Measurements from ENCODE around the gene SH3GLB2.

Gene SH3GLB2

DNA sequence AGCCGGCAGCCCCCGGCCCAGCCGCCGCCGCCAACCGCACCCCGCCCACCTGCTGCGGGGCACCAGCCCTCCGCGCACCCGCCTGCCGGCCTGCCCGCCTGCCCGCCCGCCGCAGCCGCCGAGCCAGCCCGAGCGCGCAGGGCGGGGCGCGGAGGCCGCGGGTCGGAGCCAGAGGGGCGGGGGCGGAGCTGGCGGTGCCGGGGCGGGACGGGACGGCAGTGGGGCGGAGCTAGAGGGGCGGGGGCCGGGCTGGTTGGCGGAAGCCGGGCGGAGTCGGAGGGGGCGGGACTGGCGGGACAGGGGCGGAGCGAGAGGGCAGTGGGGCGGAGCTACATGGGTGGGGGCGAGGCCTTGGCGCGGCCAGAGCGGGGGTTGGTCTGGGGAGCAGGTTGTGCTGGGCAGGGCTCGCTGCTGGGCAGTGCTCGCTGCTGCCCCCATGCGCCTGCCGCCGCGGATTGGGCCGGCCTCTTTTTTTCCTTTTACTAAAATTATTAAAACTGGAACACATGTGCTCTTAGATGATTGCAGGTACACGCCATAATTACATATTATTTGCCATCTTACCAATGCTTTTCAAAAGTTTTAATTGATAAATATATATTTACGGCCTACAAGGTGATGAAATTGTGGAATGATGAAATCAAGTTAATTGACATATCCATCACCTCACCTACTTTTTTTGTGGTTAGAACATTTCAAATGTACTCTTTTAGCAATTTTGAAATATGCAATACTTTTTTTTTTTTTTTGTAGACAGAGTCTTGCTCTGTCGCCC lies at the start of gene SH3GLB2:
Gene SH3GLB2, minus strand, starts transcription at position 140 of the 775 bp plus-strand sequence. CDS start 177 bp downstream, outside the sequence.
- no peaks in the 10 kb centered on the region for H3K9me3 Mint-ChIP-seq
- H3K4me1 Mint-ChIP-seq = peaks cover 33% of the 10 kb centered on the region
- H3K27ac Mint-ChIP-seq = peak within 1 kb of the TSS; percentile 74
- peak within 1 kb of the TSS; percentile 81 for H3K4me3 Mint-ChIP-seq
- no peaks in the 10 kb centered on the region for H3K36me3 Mint-ChIP-seq
- peak; percentile 97 for ATAC-seq
- no peaks in the 10 kb centered on the region for H3K27me3 Mint-ChIP-seq

DNA sequence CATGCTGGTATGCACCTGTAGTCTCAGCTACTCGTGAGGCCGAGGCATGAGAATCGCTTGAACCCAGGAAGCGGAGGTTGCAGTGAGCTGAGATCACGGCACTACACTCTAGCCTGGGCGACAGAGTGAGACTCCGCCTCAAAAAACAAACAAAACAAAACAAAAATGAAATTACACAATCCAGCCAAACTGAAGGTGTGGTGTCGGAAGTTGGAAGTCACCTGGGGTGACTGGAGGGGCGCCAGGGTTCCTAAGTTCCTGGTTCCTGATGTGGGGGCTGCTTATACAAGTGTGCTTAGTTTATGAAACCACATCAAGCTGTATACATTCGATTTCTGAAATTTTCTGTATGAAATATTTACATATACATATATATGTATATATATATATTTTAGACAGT lies 49.1 kb upstream of the SH3GLB2 start:
- Mint-ChIP-seq H3K4me3 (no peak overlapping the region), H3K36me3 (no peaks in the 10 kb centered on the region), H3K27me3 (no peaks in the 10 kb centered on the region), H3K4me1 (peaks cover 32% of the 10 kb centered on the region), H3K9me3 (no peaks in the 10 kb centered on the region), H3K27ac (no peak overlapping the region)
- ATAC-seq = no peak

DNA sequence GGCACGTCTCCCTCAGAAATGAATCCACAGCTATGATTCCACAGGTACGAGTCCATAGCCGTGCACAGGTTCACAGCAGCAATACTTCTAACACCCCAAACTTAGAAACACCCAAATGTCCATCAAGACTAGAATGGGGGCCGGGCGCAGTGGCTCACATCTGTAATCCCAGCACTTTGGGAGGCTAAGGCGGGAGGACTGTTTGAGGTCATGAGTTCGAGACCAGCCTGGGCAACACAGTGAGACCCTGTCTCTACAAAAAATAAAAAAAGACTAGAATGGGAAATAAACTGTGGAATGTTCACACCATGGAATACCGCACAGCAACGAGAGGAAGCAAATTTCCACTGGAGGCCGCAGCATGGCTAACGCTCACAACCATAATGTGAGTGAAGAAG lies 48.5 kb upstream of the SH3GLB2 start:
- ATAC-seq = no peak
- no peaks in the 10 kb centered on the region for H3K9me3 Mint-ChIP-seq
- H3K27me3 Mint-ChIP-seq = no peaks in the 10 kb centered on the region
- H3K36me3 Mint-ChIP-seq = no peaks in the 10 kb centered on the region
- no peak overlapping the region for H3K27ac Mint-ChIP-seq
- peaks cover 26% of the 10 kb centered on the region for H3K4me1 Mint-ChIP-seq
- H3K4me3 Mint-ChIP-seq = no peak overlapping the region

DNA sequence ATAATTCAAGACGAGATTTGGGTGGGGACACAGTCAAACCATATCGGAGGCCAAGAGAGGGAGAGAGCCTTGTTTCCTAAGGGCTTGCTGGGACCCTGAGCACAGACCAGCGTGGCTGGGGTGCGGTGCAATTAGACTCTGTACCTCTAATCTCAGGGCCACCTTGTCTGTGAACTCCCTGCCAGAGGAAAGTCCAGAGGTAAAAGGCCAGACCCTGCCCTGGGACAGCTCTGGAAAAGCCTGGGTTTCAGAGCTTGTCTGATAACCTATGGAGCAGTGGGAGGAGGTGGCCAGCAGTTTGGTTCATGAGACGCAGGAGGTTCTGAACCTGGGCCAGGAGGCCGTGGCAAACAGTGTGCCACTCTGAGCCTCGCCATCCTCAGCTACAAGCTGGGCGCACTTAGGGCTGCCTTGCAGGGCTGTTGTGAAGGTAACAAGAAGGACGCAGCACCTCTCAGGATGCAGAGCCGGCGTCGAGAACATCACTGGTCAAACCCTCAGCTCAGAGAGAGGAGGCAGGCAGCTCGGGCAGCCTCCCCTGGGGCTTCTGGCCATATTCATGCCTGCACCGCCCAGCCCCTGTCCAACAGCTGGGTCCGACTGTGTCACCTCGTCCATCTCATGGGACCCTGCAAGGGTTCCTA lies 48.0 kb upstream of the SH3GLB2 start:
- H3K4me1 Mint-ChIP-seq = peaks cover 23% of the 10 kb centered on the region
- no peak overlapping the region for H3K4me3 Mint-ChIP-seq
- H3K27ac Mint-ChIP-seq = no peak overlapping the region
- H3K36me3 Mint-ChIP-seq = no peaks in the 10 kb centered on the region
- no peaks in the 10 kb centered on the region for H3K27me3 Mint-ChIP-seq
- no peaks in the 10 kb centered on the region for H3K9me3 Mint-ChIP-seq
- no peak for ATAC-seq

DNA sequence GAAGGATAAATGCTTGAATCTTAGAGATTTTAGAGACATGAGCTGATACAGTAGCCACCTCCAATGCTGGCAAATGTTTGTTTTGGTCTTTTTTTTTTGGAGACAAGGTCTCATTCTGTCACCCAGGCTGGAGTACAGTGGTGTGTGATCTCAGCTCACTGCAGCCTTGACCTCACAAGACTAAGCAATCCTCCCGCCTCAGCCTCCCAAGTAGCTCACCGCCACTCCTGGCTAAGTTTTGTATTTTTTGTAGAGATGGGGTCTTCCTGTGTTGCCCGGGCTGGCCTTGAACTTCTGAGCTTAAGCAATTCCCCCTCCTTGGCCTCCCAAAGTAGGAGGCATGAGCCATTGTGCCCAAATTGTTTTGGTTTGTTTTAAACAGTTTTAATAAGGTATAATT lies 46.0 kb upstream of the SH3GLB2 start:
- peaks cover 6% of the 10 kb centered on the region for H3K36me3 Mint-ChIP-seq
- no peaks in the 10 kb centered on the region for H3K9me3 Mint-ChIP-seq
- ATAC-seq = no peak
- H3K4me3 Mint-ChIP-seq = no peak overlapping the region
- no peak overlapping the region for H3K27ac Mint-ChIP-seq
- peaks cover 20% of the 10 kb centered on the region for H3K4me1 Mint-ChIP-seq
- H3K27me3 Mint-ChIP-seq = no peaks in the 10 kb centered on the region

DNA sequence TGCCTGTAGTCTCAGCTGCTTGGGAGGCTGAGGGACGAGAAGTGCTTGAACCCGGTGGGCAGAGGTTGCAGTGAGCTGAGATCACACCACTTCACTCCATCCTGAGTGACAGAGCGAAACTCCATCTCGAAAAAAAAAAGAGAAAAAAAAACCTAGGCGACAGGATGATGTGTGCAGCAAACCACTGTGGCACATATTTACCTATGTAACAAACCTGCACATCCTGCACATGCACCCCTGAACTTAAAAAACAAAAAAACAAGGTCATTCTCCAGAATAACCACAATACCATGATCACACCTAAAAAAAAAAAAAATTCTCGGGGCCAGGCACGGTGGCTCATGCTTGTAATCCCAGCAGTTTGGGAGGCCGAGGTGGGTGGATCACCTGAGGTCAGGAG lies 45.3 kb upstream of the SH3GLB2 start:
- Mint-ChIP-seq H3K4me3 (no peak overlapping the region), H3K27ac (no peak overlapping the region)

DNA sequence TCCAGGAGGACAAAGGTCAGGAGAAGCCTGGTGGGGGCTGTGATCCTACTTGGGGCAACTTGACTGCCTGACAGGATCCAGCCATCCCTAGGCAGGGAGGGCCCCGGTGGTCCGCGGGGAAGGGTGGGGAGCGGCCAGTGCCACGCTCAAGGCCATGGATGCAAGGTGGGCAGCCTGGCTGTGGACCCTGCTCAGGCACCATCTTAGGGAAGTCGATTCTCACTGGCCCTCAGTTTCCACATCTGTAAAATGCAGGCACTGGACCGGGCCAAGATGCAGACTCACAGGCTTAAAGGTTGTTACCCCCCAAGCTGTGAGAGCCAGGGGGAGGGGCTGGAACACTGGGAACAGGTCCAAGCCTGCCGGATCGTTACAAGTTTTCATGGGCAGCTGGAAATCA lies 44.0 kb upstream of the SH3GLB2 start:
- Mint-ChIP-seq H3K4me1 (peaks cover 23% of the 10 kb centered on the region), H3K27me3 (no peaks in the 10 kb centered on the region), H3K4me3 (no peak overlapping the region), H3K27ac (no peak overlapping the region), H3K36me3 (peaks cover 16% of the 10 kb centered on the region), H3K9me3 (no peaks in the 10 kb centered on the region)
- no peak for ATAC-seq

More for the DNA sequence above, 45.3 kb upstream of the SH3GLB2 start:
- H3K27me3 Mint-ChIP-seq = no peaks in the 10 kb centered on the region
- H3K36me3 Mint-ChIP-seq = peaks cover 9% of the 10 kb centered on the region
- H3K9me3 Mint-ChIP-seq = no peaks in the 10 kb centered on the region
- H3K4me1 Mint-ChIP-seq = peaks cover 20% of the 10 kb centered on the region
- ATAC-seq = no peak

DNA sequence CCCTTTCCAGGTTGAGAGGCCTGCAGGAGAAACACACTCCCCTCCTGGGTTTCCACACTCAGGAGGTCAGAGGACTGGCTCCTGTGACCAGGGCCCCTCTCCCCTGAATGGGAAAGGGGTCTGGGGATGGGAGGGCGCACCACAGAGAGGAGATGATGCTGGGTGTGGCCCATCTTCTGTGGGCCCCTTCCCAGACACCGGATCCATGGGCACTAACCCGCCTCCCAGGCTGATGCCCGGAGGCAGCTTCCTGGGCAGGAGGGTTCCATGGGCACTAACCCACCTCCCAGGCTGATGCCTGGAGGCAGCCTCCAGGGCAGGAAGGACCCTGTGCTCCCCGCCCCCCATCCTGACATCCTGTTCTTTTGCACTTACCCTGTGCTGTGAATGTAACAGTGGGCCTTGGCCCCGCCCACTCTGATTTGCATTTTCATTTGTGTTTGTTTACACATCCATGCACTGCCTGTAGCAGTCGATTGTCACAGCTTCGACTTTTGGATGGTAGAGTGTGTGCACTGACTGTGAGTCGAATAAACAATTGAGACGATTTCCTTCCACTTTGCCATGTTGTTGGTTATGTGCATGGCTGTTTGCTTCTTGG lies 43.5 kb upstream of the SH3GLB2 start:
- H3K9me3 Mint-ChIP-seq = no peaks in the 10 kb centered on the region
- no peak for ATAC-seq
- no peak overlapping the region for H3K4me3 Mint-ChIP-seq
- no peaks in the 10 kb centered on the region for H3K27me3 Mint-ChIP-seq
- H3K4me1 Mint-ChIP-seq = peaks cover 23% of the 10 kb centered on the region
- H3K27ac Mint-ChIP-seq = no peak overlapping the region
- H3K36me3 Mint-ChIP-seq = peaks cover 16% of the 10 kb centered on the region

DNA sequence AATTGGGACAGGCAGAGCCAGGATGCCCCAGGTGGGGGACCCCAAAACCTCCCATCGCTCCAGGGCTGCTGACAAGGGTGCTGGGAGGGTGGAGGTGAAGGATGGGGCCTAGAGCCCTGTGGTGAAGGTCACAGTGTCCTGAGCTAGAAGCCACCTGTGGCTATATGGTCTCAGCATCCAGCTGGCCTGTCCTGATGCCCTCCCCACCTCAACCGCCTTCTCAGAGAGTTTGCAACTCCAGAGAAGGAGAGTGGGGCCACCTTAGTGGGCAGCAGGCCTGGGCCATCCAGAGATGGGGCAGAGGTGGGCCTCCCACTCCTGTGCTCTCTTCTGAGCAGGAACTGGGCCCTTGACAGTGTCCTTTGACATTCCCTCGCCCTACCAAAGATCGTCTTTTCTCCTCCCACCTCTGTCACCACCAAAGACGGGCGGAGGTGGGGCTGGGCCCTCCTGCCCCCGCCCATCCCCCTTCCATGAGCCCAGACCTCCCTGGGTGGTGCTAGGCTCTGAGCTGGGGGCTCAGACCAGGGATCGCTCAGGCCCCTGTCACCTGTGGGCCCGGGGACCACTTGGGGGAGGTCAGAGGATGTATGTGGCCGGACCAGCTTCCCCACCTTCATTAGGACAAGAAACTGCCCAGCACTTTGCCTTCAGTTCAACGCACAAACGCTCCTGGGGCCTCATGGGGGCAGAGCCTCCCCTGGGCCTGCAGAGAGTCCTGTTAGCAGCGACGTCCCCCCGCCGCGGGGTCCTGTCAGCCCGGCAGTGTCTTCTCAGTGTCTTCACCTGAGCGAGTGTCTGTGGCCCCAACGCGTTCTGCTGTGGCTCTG lies 42.8 kb upstream of the SH3GLB2 start:
- Mint-ChIP-seq H3K36me3 (peaks cover 20% of the 10 kb centered on the region), H3K4me3 (no peak overlapping the region), H3K4me1 (peaks cover 23% of the 10 kb centered on the region), H3K9me3 (no peaks in the 10 kb centered on the region), H3K27ac (no peak overlapping the region), H3K27me3 (no peaks in the 10 kb centered on the region)
- no peak for ATAC-seq

DNA sequence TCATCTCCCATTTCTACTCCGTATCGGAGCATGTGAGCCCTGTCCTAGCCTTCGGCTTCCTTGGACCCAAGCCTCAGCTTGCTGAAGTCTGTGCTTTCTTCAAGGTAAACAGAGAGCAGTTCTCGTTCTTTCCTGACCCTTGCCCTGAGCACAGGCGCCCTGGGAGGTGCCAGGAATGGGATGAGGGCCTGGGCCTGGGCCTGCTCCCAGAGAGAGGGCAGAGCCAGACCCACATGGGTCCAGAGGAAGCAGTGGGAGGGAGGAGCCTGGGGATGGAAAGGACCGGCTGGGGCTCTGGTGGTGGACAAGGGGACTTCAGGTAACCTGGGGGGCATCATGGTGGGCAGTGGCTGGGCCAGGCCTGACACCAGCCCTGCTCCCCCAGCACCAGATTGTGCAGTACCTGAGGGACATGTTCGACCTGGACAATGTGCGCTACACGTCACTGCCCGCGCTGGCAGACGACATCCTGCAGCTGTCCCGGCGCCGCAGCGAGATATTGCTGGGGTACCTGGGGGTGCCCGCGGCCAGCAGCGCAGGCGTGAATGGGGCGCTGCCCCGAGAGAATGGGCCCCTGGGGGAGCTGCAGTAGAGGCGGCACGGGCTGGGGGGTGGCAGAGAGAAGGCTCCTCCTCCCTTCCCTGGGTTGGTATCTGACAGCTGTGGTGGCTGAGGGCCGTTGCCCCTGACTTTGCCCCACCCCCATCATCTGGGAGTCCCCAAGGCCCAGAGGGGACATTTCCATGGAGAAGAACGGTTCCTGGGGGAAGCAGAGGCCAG lies 41.9 kb upstream of the SH3GLB2 start:
- ATAC-seq = no peak
- Mint-ChIP-seq H3K27me3 (no peaks in the 10 kb centered on the region), H3K27ac (peak overlapping the region; percentile 88), H3K4me3 (no peak overlapping the region), H3K36me3 (peaks cover 25% of the 10 kb centered on the region), H3K4me1 (peaks cover 23% of the 10 kb centered on the region), H3K9me3 (no peaks in the 10 kb centered on the region)

DNA sequence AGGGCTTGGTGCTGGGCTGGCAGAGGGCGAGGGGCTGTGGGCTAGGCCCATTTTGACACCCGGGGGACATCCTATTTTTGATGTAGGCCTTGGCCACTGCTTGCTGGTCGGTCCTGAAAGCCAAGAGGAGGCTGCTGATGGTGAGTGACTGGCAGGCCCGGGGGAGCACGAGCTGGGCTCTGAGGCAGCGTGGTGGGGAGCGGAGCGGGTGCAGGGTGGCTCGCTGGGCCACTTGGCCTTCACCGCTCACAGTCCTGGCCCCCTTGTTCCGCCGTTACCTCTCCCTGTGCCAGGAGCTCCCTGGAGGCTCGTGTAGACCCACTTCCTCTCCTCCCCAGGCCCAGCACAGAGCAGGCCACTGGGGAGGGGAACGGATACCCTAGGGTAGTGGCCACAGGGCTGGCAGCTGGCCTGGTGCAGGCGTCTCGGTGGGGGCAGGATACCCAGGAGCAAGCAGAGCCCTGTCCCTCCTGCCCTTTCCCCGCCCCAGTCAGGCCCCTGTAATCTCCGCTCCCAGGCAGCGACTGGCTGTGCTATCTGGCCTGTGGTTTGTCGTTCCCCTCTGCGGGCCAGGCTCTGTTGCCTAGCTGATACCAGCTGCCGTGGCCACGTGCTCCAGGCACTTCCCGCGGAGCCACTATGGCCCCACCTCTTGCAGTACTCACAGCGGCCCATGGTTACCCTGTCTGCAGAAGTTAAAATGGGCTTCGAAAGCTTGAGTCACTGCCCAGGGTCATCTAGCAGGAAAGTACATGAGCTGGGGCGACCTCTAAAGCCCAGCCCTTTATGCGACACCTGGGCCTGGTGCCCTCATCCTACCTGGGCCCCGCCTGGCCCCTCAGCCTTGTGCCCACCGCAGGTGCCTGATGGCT lies 41.1 kb upstream of the SH3GLB2 start:
- H3K27me3 Mint-ChIP-seq = no peaks in the 10 kb centered on the region
- H3K27ac Mint-ChIP-seq = peak overlapping the region; percentile 88
- ATAC-seq = peak; percentile 95
- H3K4me3 Mint-ChIP-seq = peak overlapping the region; percentile 61
- no peaks in the 10 kb centered on the region for H3K9me3 Mint-ChIP-seq
- peaks cover 25% of the 10 kb centered on the region for H3K36me3 Mint-ChIP-seq
- H3K4me1 Mint-ChIP-seq = peaks cover 23% of the 10 kb centered on the region

DNA sequence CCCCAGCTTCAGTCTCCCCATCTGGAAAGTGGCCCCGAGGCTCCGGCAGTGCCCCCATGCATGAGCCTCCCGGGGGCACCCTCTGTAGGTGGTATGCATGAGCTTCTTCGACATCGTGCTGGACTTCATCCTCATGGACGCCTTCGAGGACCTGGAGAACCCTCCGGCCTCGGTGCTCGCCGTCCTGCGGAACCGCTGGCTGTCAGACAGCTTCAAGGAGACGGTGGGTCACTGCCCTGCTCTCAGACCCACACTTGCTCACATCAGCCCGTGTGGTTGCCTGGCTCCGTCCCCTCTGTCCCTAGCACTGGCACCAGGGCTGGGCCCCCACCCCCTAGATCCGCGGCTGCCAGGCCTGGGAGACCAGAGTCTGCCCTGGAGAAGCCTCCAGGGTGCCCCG lies 40.0 kb upstream of the SH3GLB2 start:
- peaks cover 23% of the 10 kb centered on the region for H3K4me1 Mint-ChIP-seq
- ATAC-seq = no peak
- H3K4me3 Mint-ChIP-seq = no peak overlapping the region
- no peaks in the 10 kb centered on the region for H3K9me3 Mint-ChIP-seq
- H3K36me3 Mint-ChIP-seq = peaks cover 33% of the 10 kb centered on the region
- peak overlapping the region; percentile 88 for H3K27ac Mint-ChIP-seq
- H3K27me3 Mint-ChIP-seq = no peaks in the 10 kb centered on the region

DNA sequence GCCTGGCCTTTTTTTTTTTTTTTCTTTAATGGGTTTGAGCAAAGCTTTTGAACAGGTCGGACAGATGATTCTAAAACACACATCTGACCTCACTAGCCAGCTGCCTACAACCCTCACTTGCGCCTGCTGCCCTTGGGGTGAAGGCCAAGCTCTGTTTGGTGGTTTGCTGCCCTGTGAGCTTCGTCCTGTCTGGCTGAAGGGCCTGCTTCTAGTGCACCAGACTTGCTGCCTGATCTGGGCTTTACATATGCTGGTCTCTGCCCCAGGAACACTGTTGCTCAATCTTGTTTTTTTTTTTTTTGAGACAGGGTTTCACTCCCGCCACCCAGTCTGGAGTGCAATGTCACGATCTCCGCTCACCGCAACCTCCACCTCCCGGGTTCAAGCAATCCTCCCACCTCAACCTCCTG lies 36.4 kb upstream of the SH3GLB2 start:
- H3K27ac Mint-ChIP-seq = no peak overlapping the region
- H3K4me1 Mint-ChIP-seq = peaks cover 15% of the 10 kb centered on the region
- ATAC-seq = no peak
- peaks cover 33% of the 10 kb centered on the region for H3K36me3 Mint-ChIP-seq
- H3K27me3 Mint-ChIP-seq = no peaks in the 10 kb centered on the region
- no peak overlapping the region for H3K4me3 Mint-ChIP-seq
- H3K9me3 Mint-ChIP-seq = no peaks in the 10 kb centered on the region

DNA sequence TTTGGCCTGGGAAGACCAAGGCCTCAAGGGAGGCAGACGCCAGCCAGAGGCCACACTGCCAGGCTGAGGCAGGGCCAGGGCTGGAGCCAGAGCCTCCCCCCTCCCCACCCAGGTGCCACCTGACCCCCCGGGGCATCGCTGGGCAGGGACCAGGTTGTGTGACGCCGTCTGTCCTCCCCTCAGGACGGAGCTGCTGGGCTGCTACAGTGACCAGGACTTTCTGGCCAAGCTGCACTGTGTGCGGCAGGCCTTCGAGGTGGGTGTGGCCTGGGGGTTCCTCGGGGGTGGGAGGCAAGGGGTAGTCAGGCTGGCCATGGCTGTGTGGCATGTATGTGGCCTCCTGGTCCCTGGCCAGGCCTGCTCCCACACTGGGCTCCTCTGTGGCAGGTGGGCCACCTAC lies 34.9 kb upstream of the SH3GLB2 start:
- Mint-ChIP-seq H3K4me1 (peaks cover under 1% of the 10 kb centered on the region), H3K36me3 (peaks cover 35% of the 10 kb centered on the region), H3K4me3 (no peak overlapping the region), H3K27me3 (no peaks in the 10 kb centered on the region), H3K27ac (no peak overlapping the region), H3K9me3 (no peaks in the 10 kb centered on the region)
- ATAC-seq = no peak
